IMR-90 (cell line): ENCODE data around the gene USP40. TPM values are rescaled to one million over a fixed set of nuclear protein-coding genes. Genes with fewer than 3 reads are reported as not detected.

ENCODE experiments used
- CTCF ChIP-seq: conservative IDR thresholded peaks from 2 replicates; pipeline ENCODE4 v1.5.1; 2012; ENCODE audit warnings: mild to moderate bottlenecking, low read depth, low read length, improper control_type of control experiment
- MXI1 ChIP-seq: IDR thresholded peaks from 2 replicates; pipeline ENCODE4 v1.6.1; 2012; ENCODE audit warnings: low read depth, mild to moderate bottlenecking, low read length, moderate library complexity, borderline replicate concordance
- RFX5 ChIP-seq: IDR thresholded peaks from 2 replicates; pipeline ENCODE4 v1.8.0; 2012; ENCODE audit warnings: low read depth, mild to moderate bottlenecking, low read length, moderate library complexity
- polyA plus RNA-seq, 3 experiments: library from polyadenylated mRNA; depleted of rRNA; stranded (reverse); fragments of >200 nt; gene quantifications; 2 replicates each; pipeline ENCODE4 v1.2.3, GENCODE V29; 2012; ENCODE audit warnings: low replicate concordance in 1 of 3
- total RNA-seq: library from RNA; depleted of rRNA; stranded (reverse); fragments of >200 nt; gene quantifications from 2 replicates; pipeline ENCODE4 v1.2.3, GENCODE V29; 2012

The USP40 gene
- total and polyA plus RNA-seq, 2 of the 4 experiments (the other 2 are of a cell fraction): 30.1 to 30.8 TPM

GRCh38 chr2:233477548-233478433, 88.8 kb downstream of the USP40 start (continued):
- TF ChIP-seq MXI1 (no peak), CTCF (no peak), RFX5 (no peak)
